Measurements from ENCODE around the gene MORF4L1. TPM values are rescaled to one million over a fixed set of nuclear protein-coding genes. Genes with fewer than 3 reads are reported as not detected.
A peak's percentile ranks its signal among the peaks of the same experiment; 100 is the strongest.
"Not testable (repeated sequence)": the region's sequence is repeated elsewhere in the genome, so short reads cannot be mapped to it uniquely, and the experiment has no call there.

Gene MORF4L1
- total RNA-seq, 2 donors from 2014 or later, result 170 TPM

DNA sequence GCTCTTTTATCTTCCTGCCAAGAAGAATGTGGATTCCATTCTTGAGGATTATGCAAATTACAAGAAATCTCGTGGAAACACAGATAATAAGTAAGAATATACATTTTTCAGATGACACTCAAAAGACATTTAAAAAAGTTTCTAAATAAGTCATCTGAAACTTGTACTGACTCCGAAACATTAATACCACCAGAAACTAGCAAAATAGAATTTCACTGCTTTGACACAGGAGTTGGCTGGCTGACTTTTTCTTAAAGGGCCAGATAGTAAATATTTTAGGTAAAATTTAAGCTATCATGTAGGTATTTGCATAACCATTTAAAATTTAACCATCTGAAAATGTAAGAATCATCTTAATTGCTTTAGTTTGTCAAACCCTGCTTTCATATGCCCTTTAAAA lies 20.8 kb downstream of the MORF4L1 start:
- Mint-ChIP-seq H3K27me3 (ENCODE audit: low read depth) (no peaks in the 10 kb centered on the region), H3K27ac (peak overlapping the region; percentile 42), H3K4me3 (peak overlapping the region in 1 of 2 donors; percentile 36), H3K4me1 (ENCODE audit: low read depth) (peaks cover 16% of the 10 kb centered on the region), H3K9me3 (no peaks in the 10 kb centered on the region), H3K36me3 (ENCODE audit: insufficient read depth in 2 of 2) (peaks cover 8 to 78% of the 10 kb centered on the region in 2 donors)
- ATAC-seq (replicated peaks in 1 of 2), result no peak
- DNase-seq, result no peak

DNA sequence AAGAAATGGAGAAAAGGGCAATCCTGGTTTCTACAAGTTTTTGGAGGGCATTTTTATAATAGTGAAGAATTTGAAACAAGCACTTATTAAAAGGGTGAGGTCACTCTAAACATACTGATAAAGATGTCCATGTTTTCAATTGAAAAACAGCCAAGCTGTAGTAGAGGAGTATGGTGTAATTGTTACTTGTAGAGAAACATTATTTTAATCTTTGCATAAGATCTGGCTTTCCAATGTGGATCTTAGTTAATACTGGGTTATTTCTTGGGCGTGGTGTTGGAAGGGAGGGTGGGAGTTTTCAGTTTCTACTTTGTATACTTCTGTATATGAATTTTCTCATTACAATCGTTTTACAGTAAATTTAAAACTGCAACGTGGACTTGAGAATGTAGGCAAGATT lies 22.8 kb downstream of the MORF4L1 start:
- Mint-ChIP-seq H3K4me3 (no peak overlapping the region), H3K36me3 (ENCODE audit: insufficient read depth in 2 of 2) (peaks cover 8 to 74% of the 10 kb centered on the region in 2 donors), H3K27ac (peak overlapping the region; percentile 43), H3K4me1 (ENCODE audit: low read depth) (peaks cover 16% of the 10 kb centered on the region), H3K9me3 (no peaks in the 10 kb centered on the region), H3K27me3 (ENCODE audit: low read depth) (no peaks in the 10 kb centered on the region)
- ATAC-seq (replicated peaks in 1 of 2), result no peak
- DNase-seq, result no peak

DNA sequence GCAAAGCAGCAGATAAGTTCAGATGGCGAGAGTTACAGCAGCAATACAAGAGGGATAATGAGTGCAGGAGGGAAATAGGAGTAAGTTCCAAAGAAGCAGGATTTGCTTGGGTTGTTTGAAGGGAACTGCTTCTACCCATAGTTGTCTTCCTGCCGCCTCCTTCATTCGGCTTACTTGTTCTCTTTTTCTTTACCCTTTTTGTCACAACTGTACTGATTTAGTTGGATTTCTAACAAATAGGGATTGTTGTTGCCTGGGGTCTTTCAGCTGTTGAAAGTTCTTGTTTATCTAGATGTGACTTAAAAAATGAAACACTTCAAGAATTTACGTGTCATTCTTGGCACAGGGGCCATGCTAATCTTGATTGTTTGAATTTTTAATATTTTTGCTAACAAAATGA lies 25.9 kb downstream of the MORF4L1 start:
- H3K4me1 Mint-ChIP-seq (ENCODE audit: low read depth), result peaks cover 1% of the 10 kb centered on the region
- H3K4me3 Mint-ChIP-seq, result no peak overlapping the region
- H3K9me3 Mint-ChIP-seq, result no peaks in the 10 kb centered on the region
- no peaks in the 10 kb centered on the region for H3K27me3 Mint-ChIP-seq (ENCODE audit: low read depth)
- peak overlapping the region; percentile 50 for H3K27ac Mint-ChIP-seq
- H3K36me3 Mint-ChIP-seq (ENCODE audit: insufficient read depth in 2 of 2), result peaks cover 4 to 58% of the 10 kb centered on the region in 2 donors
- ATAC-seq (replicated peaks in 1 of 2) (no peak), DNase-seq (no peak)

DNA sequence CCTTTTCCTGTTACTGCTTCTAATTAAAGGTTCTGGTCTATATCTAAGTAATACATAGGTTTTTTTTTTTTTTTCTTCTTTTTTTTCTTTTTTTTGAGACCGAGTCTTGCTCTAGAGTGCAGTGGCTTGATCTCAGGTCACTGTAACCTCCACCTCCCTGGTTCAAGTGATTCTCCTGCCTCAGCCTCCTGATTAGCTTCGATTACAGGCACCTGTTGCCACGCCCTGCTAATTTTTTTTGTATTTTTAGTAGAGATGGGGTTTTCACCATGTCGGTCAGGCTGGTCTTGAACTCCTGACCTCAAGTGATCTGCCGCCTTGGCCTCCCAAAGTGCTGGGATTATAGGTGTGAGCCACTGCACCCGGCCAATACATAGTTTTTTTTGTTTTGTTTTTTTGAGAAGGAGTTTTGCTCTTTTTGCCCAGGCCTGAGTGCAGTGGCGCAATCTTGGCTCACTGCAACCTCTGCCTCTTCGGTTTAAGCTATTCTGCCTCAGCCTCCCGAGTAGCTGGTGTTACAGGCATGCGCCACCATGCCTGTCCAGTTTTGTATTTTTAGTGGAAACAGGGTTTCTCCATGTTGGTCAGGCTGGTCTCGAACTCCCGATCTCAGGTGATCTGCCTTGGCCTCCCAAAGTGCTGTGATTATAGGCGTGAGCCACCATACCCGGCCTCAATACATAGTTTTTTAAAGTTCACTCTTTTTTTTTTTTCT lies 28.3 kb downstream of the MORF4L1 start:
- DNase-seq; H3K27me3 Mint-ChIP-seq (ENCODE audit: low read depth); H3K4me1 Mint-ChIP-seq (ENCODE audit: low read depth); ATAC-seq (replicated peaks in 1 of 2); H3K9me3 Mint-ChIP-seq; H3K4me3 Mint-ChIP-seq: not testable (repeated sequence)
- Mint-ChIP-seq H3K27ac (peak overlapping the region; percentile 89), H3K36me3 (ENCODE audit: insufficient read depth in 2 of 2) (peaks cover 0 to 44% of the 10 kb centered on the region in 2 donors)

DNA sequence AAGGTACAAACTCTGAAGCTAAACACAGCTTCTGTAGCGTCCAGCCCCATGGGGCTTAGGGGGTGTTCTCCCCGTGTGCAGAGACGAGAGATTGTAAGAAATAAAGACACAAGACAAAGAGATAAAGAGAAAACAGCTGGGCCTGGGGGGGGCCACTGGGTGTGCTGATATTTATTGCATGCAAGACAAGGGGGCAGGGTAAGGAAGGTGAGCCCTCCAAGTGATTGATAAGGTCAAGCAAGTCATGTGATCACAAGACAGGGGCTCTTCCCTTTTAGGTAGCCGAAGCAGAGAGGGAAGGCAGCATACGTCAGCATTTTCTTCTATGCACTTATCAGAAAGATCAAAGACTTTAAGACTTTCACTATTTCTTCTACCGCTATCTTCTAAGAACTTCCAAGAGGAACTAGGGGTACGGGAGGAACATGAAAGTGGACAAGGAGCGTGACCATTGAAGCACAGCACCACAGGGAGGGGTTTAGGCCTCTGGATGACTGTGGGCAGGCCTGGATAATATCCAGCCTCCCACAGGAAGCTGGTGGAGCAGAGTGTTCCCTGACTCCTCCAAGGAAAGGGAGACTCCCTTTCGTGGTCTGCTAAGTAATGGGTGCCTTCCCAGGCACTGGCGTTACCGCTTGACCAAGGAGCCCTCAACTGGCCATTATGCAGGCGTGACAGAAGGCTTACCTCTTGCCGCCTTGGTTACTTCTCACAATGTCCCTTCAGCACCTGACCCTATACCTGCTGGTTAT lies 29.8 kb downstream of the MORF4L1 start:
- not testable (repeated sequence) for H3K9me3 Mint-ChIP-seq; ATAC-seq (replicated peaks in 1 of 2); H3K27me3 Mint-ChIP-seq (ENCODE audit: low read depth); H3K27ac Mint-ChIP-seq; H3K4me3 Mint-ChIP-seq; H3K4me1 Mint-ChIP-seq (ENCODE audit: low read depth); DNase-seq
- H3K36me3 Mint-ChIP-seq (ENCODE audit: insufficient read depth in 2 of 2), result peaks cover 3 to 34% of the 10 kb centered on the region in 2 donors

DNA sequence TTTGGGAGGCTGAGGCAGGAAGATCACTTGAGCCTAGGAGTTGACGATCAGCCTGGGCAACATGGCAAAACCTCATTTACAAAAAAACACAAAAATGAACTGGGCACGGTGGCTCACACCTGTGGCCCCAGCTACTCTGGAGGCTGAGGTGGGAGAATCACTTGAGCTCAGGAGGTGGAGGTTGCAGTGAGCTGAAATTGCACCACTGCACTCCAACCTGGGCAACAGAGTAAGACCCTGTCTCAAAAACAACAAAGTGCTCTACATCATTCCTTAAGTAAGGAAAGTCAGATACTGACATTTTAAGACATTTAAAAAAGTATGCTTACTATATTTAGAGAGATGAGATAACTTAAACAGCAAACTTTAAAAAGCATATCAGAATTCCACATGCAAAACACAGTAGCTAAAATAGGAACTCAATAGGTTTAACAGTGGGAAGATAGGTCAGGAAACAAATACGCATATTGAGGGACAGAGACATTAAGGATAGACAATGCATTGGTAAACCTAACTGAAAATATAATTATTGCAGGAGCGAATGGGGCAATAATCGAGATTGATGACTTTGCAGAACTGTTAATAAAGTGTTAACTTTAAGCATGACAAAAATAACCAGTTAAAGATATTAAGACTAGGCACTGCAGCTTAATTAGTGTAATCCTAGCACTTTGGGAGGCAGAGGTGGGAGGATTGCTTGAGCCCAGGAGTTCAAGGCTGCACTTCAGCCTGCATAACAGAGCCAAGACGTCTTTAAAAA lies 32.1 kb downstream of the MORF4L1 start:
- no peak for ATAC-seq (replicated peaks in 1 of 2)
- Mint-ChIP-seq H3K9me3 (no peaks in the 10 kb centered on the region), H3K36me3 (ENCODE audit: insufficient read depth in 2 of 2) (peaks cover 4 to 30% of the 10 kb centered on the region in 2 donors), H3K4me1 (ENCODE audit: low read depth) (peaks cover 14% of the 10 kb centered on the region), H3K4me3 (no peak overlapping the region), H3K27me3 (ENCODE audit: low read depth) (no peaks in the 10 kb centered on the region), H3K27ac (peak overlapping the region; percentile 57)
- DNase-seq, result no peak

DNA sequence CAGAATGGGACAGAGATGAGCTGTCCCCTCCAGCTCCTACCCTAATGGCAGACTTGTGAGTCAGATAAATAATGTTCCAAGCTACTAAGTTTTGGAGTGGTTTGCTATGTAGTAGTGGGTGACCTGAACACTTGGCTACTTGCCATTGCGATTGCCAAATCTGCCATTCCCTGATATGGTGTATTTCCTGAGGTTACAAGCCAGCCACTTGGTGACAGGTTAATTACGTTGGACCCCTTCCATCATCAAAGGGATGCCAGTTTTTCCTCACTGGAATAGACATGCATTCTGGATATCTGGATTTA lies 33.6 kb downstream of the MORF4L1 start:
- no peak for DNase-seq
- Mint-ChIP-seq H3K4me3 (no peak overlapping the region), H3K4me1 (ENCODE audit: low read depth) (peaks cover 22% of the 10 kb centered on the region), H3K27ac (no peak overlapping the region), H3K9me3 (no peaks in the 10 kb centered on the region), H3K27me3 (ENCODE audit: low read depth) (no peaks in the 10 kb centered on the region), H3K36me3 (ENCODE audit: insufficient read depth in 2 of 2) (peaks cover 6 to 33% of the 10 kb centered on the region in 2 donors)
- ATAC-seq (replicated peaks in 1 of 2), result peak in 1 of 2 donors; percentile 21

DNA sequence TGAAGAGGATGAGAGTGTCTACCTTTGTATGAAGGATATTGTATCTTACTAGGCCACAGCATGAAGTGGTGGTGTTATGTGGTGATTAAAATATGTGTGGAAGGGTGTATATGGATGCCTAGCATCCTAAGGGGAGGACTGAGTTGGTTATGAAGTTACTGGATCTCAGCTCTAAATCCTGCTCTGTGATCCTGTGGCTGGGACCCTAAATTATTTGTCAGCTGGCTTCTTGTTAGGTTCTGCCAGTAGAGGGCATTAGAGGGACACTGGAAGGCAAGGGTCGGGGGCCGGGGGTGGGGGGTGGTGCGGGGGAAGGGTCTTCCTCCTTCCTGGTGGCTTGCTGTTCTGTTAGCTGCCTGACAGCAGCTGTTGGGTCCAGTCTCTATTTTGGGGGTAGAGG lies 34.9 kb downstream of the MORF4L1 start:
- Mint-ChIP-seq H3K27me3 (ENCODE audit: low read depth) (no peaks in the 10 kb centered on the region), H3K9me3 (no peaks in the 10 kb centered on the region), H3K4me1 (ENCODE audit: low read depth) (peaks cover 22% of the 10 kb centered on the region), H3K4me3 (no peak overlapping the region), H3K36me3 (ENCODE audit: insufficient read depth in 2 of 2) (peaks cover 6 to 28% of the 10 kb centered on the region in 2 donors), H3K27ac (peak overlapping the region; percentile 44)
- no peak for ATAC-seq (replicated peaks in 1 of 2)
- DNase-seq, result no peak

DNA sequence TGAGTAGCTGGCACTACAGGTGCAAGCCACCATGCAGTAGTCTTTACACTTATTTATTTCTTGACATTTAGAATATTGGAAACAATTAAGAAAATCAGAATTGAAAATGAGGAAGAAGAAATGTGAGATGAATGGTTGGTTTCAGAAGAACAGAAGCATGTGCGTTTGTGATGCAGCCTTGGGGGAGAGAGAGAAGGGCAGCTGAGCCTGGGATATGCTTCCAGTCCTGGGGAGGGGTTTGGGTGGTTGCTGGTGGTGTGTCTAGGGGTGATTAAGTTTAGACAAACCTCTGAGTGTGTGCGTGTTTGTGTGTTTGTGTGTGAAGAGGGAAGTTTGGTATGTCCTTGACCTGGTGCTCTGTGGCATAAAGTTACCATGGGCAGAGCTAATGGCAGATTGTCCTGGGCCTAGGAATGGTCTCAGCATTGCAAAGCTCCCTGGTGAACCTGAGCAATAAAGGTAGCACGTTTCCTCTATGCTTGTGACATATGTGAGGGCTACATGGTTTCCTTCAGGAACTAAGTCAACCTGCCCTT lies 36.5 kb downstream of the MORF4L1 start:
- Mint-ChIP-seq H3K36me3 (ENCODE audit: insufficient read depth in 2 of 2) (peaks cover 6 to 30% of the 10 kb centered on the region in 2 donors), H3K27ac (no peak overlapping the region), H3K4me3 (no peak overlapping the region), H3K27me3 (ENCODE audit: low read depth) (no peaks in the 10 kb centered on the region), H3K9me3 (no peaks in the 10 kb centered on the region), H3K4me1 (ENCODE audit: low read depth) (peaks cover 22% of the 10 kb centered on the region)
- peak in 1 of 2 donors; percentile 6 for ATAC-seq (replicated peaks in 1 of 2)
- DNase-seq, result no peak

DNA sequence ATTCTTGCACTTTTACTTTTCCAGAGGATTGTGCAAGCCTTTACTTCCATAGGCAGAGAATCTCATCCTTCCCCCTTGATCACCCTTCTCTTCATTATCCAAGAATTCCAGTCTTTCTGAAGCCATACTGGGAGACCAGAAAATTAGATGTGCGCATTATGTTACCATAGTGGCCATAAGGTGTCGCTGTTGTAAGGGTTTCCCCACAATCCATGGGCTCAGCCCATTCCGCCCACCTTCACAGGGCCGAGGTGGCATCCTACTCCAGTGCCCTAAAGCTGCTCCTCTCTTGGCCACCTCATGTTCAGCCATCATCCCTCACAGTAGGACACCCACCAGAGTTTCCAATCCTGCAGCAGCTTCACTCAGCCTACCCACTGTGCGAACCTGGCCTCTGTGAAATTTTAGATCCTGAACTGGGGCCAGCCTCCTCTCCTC lies 37.1 kb downstream of the MORF4L1 start:
- Mint-ChIP-seq H3K27me3 (ENCODE audit: low read depth) (no peaks in the 10 kb centered on the region), H3K4me1 (ENCODE audit: low read depth) (peaks cover 22% of the 10 kb centered on the region), H3K27ac (peak overlapping the region; percentile 31), H3K36me3 (ENCODE audit: insufficient read depth in 2 of 2) (peaks cover 6 to 25% of the 10 kb centered on the region in 2 donors), H3K9me3 (no peaks in the 10 kb centered on the region), H3K4me3 (no peak overlapping the region)
- peak; percentile 42 for ATAC-seq (replicated peaks in 1 of 2)
- DNase-seq, result peak; percentile 19 to 35

DNA sequence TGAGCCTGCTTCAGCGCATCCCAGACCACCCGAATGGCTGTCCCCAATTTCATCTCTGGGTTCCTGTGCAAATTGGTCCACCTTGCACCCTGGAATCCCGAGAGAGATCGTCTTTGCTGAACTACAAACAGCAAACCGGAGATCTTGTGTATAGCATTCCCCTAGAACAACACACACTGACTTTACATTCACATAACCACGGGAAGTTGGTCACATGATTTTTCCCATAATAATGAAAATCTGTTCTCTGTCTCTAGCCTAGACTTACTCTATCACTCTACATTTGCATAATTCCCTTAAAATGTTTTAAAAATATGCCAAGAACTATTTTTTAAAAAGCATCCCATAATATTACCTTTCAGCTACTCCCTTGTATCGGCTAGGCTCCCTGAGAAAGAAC lies 37.6 kb downstream of the MORF4L1 start:
- no peak for ATAC-seq (replicated peaks in 1 of 2)
- DNase-seq, result no peak
- Mint-ChIP-seq H3K27me3 (ENCODE audit: low read depth) (no peaks in the 10 kb centered on the region), H3K9me3 (no peaks in the 10 kb centered on the region), H3K36me3 (ENCODE audit: insufficient read depth in 2 of 2) (peaks cover 6 to 24% of the 10 kb centered on the region in 2 donors), H3K27ac (peak overlapping the region; percentile 31), H3K4me1 (ENCODE audit: low read depth) (peaks cover 22% of the 10 kb centered on the region), H3K4me3 (no peak overlapping the region)

DNA sequence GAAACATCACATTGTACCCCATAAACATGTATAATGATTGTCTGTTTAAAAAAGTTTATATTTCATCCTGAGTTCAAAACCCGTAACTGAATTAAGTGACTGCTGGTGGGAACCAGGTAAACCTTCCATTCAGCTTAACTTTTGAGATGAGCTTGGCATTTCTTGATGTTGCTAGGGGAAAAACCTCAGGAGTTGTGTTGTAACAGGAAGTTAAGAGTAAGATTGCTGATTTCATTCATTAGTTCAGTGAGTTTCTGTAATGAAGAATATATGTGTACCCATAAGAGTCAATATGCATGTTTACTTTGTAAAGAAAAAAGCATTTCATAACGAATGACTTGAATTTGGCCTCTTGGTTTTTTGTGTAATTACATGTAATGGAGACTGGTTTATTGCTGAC lies 39.6 kb downstream of the MORF4L1 start:
- DNase-seq (no peak), ATAC-seq (replicated peaks in 1 of 2) (no peak)
- no peaks in the 10 kb centered on the region for H3K27me3 Mint-ChIP-seq (ENCODE audit: low read depth)
- H3K4me1 Mint-ChIP-seq (ENCODE audit: low read depth), result peaks cover 22% of the 10 kb centered on the region
- no peaks in the 10 kb centered on the region for H3K9me3 Mint-ChIP-seq
- H3K4me3 Mint-ChIP-seq, result no peak overlapping the region
- H3K36me3 Mint-ChIP-seq (ENCODE audit: insufficient read depth in 2 of 2), result peaks cover 4 to 21% of the 10 kb centered on the region in 2 donors
- peak overlapping the region; percentile 55 for H3K27ac Mint-ChIP-seq

DNA sequence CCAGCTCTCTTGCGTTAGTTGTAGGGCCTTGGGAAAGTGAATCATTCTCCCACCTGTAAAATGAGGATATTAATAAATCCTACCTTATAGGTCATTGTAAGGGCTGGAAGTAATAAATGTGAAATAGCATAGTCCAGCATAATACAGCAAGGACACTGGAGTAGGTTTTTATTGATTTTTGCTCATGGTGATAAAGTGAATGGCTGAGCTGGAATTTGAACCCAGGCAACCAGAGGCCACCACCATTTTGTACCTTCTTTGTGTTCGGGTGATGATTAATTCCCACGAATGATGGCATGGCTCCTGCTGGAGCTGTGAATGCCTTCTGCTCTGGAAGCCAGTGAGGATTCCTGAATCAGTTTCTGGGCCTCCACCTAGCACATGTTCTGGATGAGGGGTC lies 40.3 kb downstream of the MORF4L1 start:
- H3K36me3 Mint-ChIP-seq (ENCODE audit: insufficient read depth in 2 of 2), result peaks cover 2 to 22% of the 10 kb centered on the region in 2 donors
- DNase-seq (no peak), ATAC-seq (replicated peaks in 1 of 2) (no peak)
- H3K27ac Mint-ChIP-seq, result peak overlapping the region; percentile 55
- peaks cover 22% of the 10 kb centered on the region for H3K4me1 Mint-ChIP-seq (ENCODE audit: low read depth)
- no peaks in the 10 kb centered on the region for H3K9me3 Mint-ChIP-seq
- H3K27me3 Mint-ChIP-seq (ENCODE audit: low read depth), result no peaks in the 10 kb centered on the region
- H3K4me3 Mint-ChIP-seq, result no peak overlapping the region
